ENCODE data around the gene MAP4K2. TPM values are rescaled to one million over a fixed set of nuclear protein-coding genes. Genes with fewer than 3 reads are reported as not detected.
A peak's percentile ranks its signal among the peaks of the same experiment; 100 is the strongest.

MAP4K2 gene
- total RNA-seq, 2 experiments from 2014 or later, result 54.0 to 57.3 TPM

GRCh38 chr11:64765851-64766665, 37.0 kb downstream of the MAP4K2 start:
- intact Hi-C loops (cut with DNase I, micrococcal nuclease), result no loop called here

GRCh38 chr11:64765291-64765850, 37.6 kb downstream of the MAP4K2 start:
- ATAC-seq (no peak), DNase-seq (no peak)
- ChIA-PET CTCF (interaction anchor here (0.6 to 6.0 kb wide), 4 partner anchors 10 to 314 kb away, joined by 3 to 38 read pairs (median 4); no protein-coding TSS in a partner anchor), POLR2A (interaction anchor here (0.7 to 2.7 kb wide), 3 partner anchors 9 to 131 kb away, joined by 3 to 17 read pairs (median 11); partner anchors contain the start of gene SF1)
- Mint-ChIP-seq H3K27me3 (no peaks in the 10 kb centered on the region), H3K4me3 (peak overlapping the region; percentile 50), H3K9me3 (ENCODE audit: low read depth) (no peaks in the 10 kb centered on the region), H3K27ac (peak overlapping the region; percentile 81), H3K4me1 (peaks cover 89% of the 10 kb centered on the region), H3K36me3 (ENCODE audit: low read depth) (peaks cover 76% of the 10 kb centered on the region)
- intact Hi-C loops (cut with DNase I, micrococcal nuclease), result no loop called here

More at GRCh38 chr11:64765851-64766665, 37.0 kb downstream of the MAP4K2 start:
- POLR2A ChIA-PET, result interaction anchor here (0.6 kb wide), 1 partner anchor 1497 kb away, joined by 3 read pairs; no protein-coding TSS in a partner anchor
- CTCF ChIA-PET, result interaction anchor here (0.6 to 6.0 kb wide), 2 partner anchors 10 to 314 kb away, joined by 3 to 38 read pairs; no protein-coding TSS in a partner anchor
- DNase-seq (no peak), ATAC-seq (no peak)
- Mint-ChIP-seq H3K9me3 (ENCODE audit: low read depth) (no peaks in the 10 kb centered on the region), H3K27ac (peak overlapping the region; percentile 4), H3K4me3 (no peak overlapping the region), H3K4me1 (peaks cover 89% of the 10 kb centered on the region), H3K27me3 (no peaks in the 10 kb centered on the region), H3K36me3 (ENCODE audit: low read depth) (peaks cover 82% of the 10 kb centered on the region)

DNA sequence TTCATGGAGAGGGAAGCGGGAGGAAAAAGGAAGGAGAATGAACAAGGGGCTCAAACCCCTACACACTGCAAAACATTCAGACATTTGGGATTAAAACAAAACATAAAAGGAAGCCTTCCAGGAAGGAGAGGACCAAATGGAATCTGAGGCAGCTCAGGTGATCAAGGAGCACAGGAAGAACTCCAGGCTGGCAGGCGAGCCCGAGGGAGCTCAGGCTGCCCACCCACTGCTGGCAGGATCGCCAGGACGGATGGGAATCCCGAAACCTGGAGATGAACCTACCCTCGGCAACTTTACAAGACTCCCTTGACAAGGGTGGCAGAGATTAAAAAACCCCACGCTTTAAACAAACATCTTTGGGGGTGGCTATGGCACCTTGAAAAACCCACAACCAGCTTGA, 38.3 kb downstream of the MAP4K2 start:
- DNase-seq (no peak), ATAC-seq (no peak)
- H3K4me3 Mint-ChIP-seq, result peak overlapping the region; percentile 50
- POLR2A ChIA-PET, result interaction anchor here (0.7 to 3.1 kb wide), 5 partner anchors 10 to 131 kb away, joined by 3 to 17 read pairs (median 11); partner anchors contain the start of gene SF1
- no peaks in the 10 kb centered on the region for H3K27me3 Mint-ChIP-seq
- CTCF ChIA-PET, result interaction anchor here (0.9 to 6.0 kb wide), 5 partner anchors 11 to 39 kb away, joined by 3 to 38 read pairs (median 3); partner anchors contain the start of gene MAP4K2
- intact Hi-C loops (cut with DNase I, micrococcal nuclease), result no loop called here
- peak overlapping the region; percentile 81 for H3K27ac Mint-ChIP-seq
- H3K9me3 Mint-ChIP-seq (ENCODE audit: low read depth), result no peaks in the 10 kb centered on the region
- peaks cover 70% of the 10 kb centered on the region for H3K36me3 Mint-ChIP-seq (ENCODE audit: low read depth)
- peaks cover 90% of the 10 kb centered on the region for H3K4me1 Mint-ChIP-seq

DNA sequence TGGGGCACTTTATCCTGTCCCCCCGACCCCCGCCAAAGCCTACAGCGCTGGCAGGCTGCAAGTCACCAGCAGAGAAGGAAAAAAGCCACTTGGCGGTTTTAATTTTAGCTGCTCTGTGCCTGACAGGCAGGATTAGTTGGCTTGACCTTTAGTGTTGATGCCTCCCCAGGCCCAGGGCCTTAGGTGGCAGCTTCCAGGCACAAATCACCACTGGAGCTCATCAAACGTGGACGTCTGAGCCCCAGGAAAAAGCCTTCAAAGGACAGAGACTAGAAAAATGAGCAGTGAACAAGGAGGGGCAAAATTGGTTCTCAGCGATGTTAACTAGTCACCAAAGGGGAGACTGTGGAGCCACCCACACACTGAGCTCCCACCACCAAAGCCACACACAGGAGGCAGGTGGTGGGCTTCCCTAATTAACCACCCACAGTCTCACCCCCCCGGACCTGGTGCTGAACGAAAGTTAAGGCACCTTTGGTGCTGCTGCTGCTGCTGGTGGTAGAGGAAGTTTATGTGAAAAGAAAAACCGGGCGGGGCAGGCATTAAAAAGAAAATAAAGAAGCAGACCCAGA, 38.9 kb downstream of the MAP4K2 start:
- POLR2A ChIA-PET, result interaction anchor here (1.1 to 3.1 kb wide), 6 partner anchors 8 to 19 kb away, joined by 3 to 17 read pairs (median 12); partner anchors contain the start of gene SF1
- H3K4me1 Mint-ChIP-seq, result peaks cover 85% of the 10 kb centered on the region
- H3K9me3 Mint-ChIP-seq (ENCODE audit: low read depth), result no peaks in the 10 kb centered on the region
- ATAC-seq (no peak), DNase-seq (peak; percentile 50)
- H3K27me3 Mint-ChIP-seq, result no peaks in the 10 kb centered on the region
- peak overlapping the region; percentile 81 for H3K27ac Mint-ChIP-seq
- CTCF ChIA-PET, result interaction anchor here (0.8 to 6.0 kb wide), 8 partner anchors 7 to 87 kb away, joined by 3 to 38 read pairs (median 5); partner anchors contain the start of genes MAP4K2 and RASGRP2
- H3K4me3 Mint-ChIP-seq, result peak overlapping the region; percentile 50
- H3K36me3 Mint-ChIP-seq (ENCODE audit: low read depth), result peaks cover 64% of the 10 kb centered on the region
- intact Hi-C loops (cut with DNase I, micrococcal nuclease), result no loop called here

DNA sequence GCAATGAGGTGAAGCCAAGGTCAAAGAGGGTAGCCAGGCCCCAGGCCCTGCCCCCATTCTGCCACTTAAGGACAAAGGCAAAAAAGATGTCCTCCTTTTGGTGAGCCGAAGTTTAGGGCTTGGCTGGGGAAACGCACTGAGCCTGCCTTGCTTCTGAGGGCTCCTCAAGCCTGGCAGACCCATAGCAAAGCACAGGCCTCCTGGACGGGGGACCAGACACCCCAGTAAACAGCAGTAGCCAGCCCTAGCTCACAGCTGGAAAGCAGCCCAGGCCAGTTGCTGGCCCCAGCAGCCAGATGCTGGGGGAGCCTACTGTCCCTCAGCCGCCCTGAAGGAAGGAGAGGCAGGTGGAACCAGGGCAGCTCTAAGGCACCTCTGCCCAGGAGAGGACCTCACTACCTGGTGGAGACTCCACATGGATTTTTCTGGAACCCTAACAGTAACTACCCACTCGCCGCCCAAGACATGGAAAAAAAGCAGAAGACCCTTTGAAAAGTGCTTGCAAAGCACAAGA, 39.4 kb downstream of the MAP4K2 start:
- no peak overlapping the region for H3K4me3 Mint-ChIP-seq
- H3K27me3 Mint-ChIP-seq, result no peaks in the 10 kb centered on the region
- H3K36me3 Mint-ChIP-seq (ENCODE audit: low read depth), result peaks cover 58% of the 10 kb centered on the region
- ChIA-PET POLR2A (interaction anchor here (1.1 to 3.1 kb wide), 6 partner anchors 9 to 19 kb away, joined by 3 to 17 read pairs (median 12); partner anchors contain the start of gene SF1), CTCF (interaction anchor here (0.8 to 6.0 kb wide), 8 partner anchors 8 to 86 kb away, joined by 3 to 38 read pairs (median 5); partner anchors contain the start of genes MAP4K2 and RASGRP2)
- ATAC-seq, result peak; percentile 8
- DNase-seq, result no peak
- peaks cover 80% of the 10 kb centered on the region for H3K4me1 Mint-ChIP-seq
- intact Hi-C loops (cut with DNase I, micrococcal nuclease), result loop anchor here in 1 of 2 experiments (2.0 kb wide), 2 partner anchors 13 to 19 kb away; partner anchors contain the start of gene RASGRP2
- peak overlapping the region; percentile 81 for H3K27ac Mint-ChIP-seq
- no peaks in the 10 kb centered on the region for H3K9me3 Mint-ChIP-seq (ENCODE audit: low read depth)

- CTCF ChIA-PET, result interaction anchor here (0.6 to 6.0 kb wide), 9 partner anchors 9 to 949 kb away, joined by 3 to 38 read pairs (median 5); partner anchors contain the start of genes KAT5 and RASGRP2
- POLR2A ChIA-PET, result interaction anchor here (1.0 to 3.1 kb wide), 7 partner anchors 10 to 18 kb away, joined by 3 to 17 read pairs (median 12); partner anchors contain the start of gene SF1
- Mint-ChIP-seq H3K27me3 (no peaks in the 10 kb centered on the region), H3K9me3 (ENCODE audit: low read depth) (no peaks in the 10 kb centered on the region), H3K4me1 (peaks cover 73% of the 10 kb centered on the region), H3K27ac (peak overlapping the region; percentile 81), H3K36me3 (ENCODE audit: low read depth) (peaks cover 52% of the 10 kb centered on the region), H3K4me3 (no peak overlapping the region)
- intact Hi-C loops (cut with DNase I, micrococcal nuclease), result loop anchor here in 1 of 2 experiments (2.0 kb wide), 2 partner anchors 14 to 18 kb away; partner anchors contain the start of gene RASGRP2
- DNase-seq (peak; percentile 34), ATAC-seq (peak; percentile 31)
Measured at GRCh38 chr11:64762674-64763525, 40.1 kb downstream of the MAP4K2 start.

DNA sequence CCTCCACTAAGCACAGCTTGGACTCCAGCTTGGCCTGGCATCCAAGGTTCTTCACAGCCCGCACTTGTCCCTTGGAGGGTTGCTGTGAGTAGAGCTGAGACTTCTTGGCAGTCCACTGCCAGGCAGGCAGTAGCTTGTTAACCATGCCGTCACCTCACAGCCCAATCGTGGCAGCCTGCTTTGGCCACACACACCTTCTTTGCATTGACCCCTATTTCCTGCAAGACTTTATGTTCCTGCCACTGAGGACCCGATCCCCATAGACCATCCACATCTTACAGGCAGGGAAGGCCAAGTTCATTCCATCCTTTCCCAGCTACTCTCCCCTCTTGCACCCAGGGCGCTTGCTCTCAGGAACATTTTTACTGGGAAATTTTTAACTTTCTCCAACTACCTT, 40.7 kb downstream of the MAP4K2 start:
- CTCF ChIA-PET, result interaction anchor here (0.6 to 5.1 kb wide), 5 partner anchors 9 to 950 kb away, joined by 3 to 30 read pairs (median 3); partner anchors contain the start of genes KAT5 and RASGRP2
- H3K4me1 Mint-ChIP-seq, result peaks cover 67% of the 10 kb centered on the region

DNA sequence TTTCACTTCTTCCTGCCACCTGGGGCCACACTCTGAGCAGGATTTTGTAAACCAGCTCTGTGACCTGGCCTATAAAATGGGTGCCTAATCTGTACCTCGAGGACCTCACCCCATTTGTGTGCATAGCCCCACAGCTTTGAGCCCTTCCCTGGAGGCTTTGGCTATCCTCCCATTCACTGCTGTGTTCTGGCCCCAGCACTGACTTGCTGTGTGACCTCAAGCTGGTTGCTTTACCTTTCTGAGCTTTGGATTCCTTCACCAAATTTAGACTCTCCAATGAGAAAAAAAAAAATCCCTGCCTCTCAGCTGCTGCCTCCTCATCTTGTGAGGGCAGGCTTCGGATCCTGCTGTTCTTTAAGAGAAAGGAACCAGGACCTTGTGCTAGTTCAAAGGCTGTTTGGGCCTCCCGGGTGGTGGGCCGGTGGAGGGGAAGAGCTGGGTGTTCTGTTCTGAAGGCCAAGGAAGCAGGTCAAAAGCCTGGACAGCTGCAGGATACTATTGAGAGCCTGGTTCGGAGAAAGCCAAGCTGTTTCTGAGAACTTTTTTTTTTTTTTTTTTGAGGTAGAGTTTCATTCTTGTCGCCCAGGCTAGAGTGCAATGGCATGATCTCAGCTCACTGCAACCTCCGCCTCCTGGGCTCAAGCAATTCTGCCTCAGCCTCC, 42.1 kb downstream of the MAP4K2 start:
- H3K27ac Mint-ChIP-seq, result peak overlapping the region; percentile 83
- H3K4me3 Mint-ChIP-seq, result no peak overlapping the region
- H3K36me3 Mint-ChIP-seq (ENCODE audit: low read depth), result peaks cover 36% of the 10 kb centered on the region
- H3K4me1 Mint-ChIP-seq, result peaks cover 56% of the 10 kb centered on the region
- no peaks in the 10 kb centered on the region for H3K9me3 Mint-ChIP-seq (ENCODE audit: low read depth)
- intact Hi-C loops (cut with DNase I, micrococcal nuclease), result no loop called here
- ATAC-seq, result no peak
- CTCF ChIA-PET, result interaction anchor here (0.7 to 5.1 kb wide), 5 partner anchors 10 to 19 kb away, joined by 3 to 30 read pairs (median 5); partner anchors contain the start of gene RASGRP2
- H3K27me3 Mint-ChIP-seq, result no peaks in the 10 kb centered on the region
- POLR2A ChIA-PET, result interaction anchor here (0.6 to 2.0 kb wide), 10 partner anchors 8 to 484 kb away, joined by 3 to 21 read pairs (median 8); partner anchors contain the start of genes MAJIN, RASGRP2 and SF1
- no peak for DNase-seq

More for the DNA sequence above, 40.7 kb downstream of the MAP4K2 start:
- Mint-ChIP-seq H3K36me3 (ENCODE audit: low read depth) (peaks cover 45% of the 10 kb centered on the region), H3K9me3 (ENCODE audit: low read depth) (no peaks in the 10 kb centered on the region), H3K27me3 (no peaks in the 10 kb centered on the region), H3K27ac (peak overlapping the region; percentile 81), H3K4me3 (no peak overlapping the region)
- POLR2A ChIA-PET, result interaction anchor here (0.6 to 3.1 kb wide), 4 partner anchors 8 to 16 kb away, joined by 3 to 14 read pairs (median 9); partner anchors contain the start of gene SF1
- ATAC-seq, result no peak
- DNase-seq, result no peak
- intact Hi-C loops (cut with DNase I, micrococcal nuclease), result loop anchor here in 1 of 2 experiments (2.0 kb wide), 2 partner anchors 15 to 17 kb away; partner anchors contain the start of gene RASGRP2

Data from activated CD4-positive, alpha-beta T cell treated with anti-CD3 and anti-CD28 coated beads for 36 hours (primary cell).